ENCODE measurements around the gene PDK1.
"Not testable (repeated sequence)": the region's sequence is repeated elsewhere in the genome, so short reads cannot be mapped to it uniquely, and the experiment has no call there.

The PDK1 gene

GRCh38 chr2:172516299-172516698 lies 39.6 kb upstream of the PDK1 start:
- TF ChIP-seq CTCF (IDR thresholded peaks at IDR 0.05; ENCODE audit: extremely low read depth, missing control alignments): no peak
- DNase-seq (ENCODE audit: low spot score): no peak

GRCh38 chr2:172518995-172519394 lies 36.9 kb upstream of the PDK1 start:
- TF ChIP-seq CTCF (IDR thresholded peaks at IDR 0.05; ENCODE audit: extremely low read depth, missing control alignments): no peak
- no peak for DNase-seq (ENCODE audit: low spot score)

GRCh38 chr2:172525601-172526000 lies 30.3 kb upstream of the PDK1 start:
- TF ChIP-seq CTCF (IDR thresholded peaks at IDR 0.05; ENCODE audit: extremely low read depth, missing control alignments): no peak
- DNase-seq (ENCODE audit: low spot score): no peak

- DNase-seq (ENCODE audit: low spot score): no peak
- no peak for TF ChIP-seq CTCF (IDR thresholded peaks at IDR 0.05; ENCODE audit: extremely low read depth, missing control alignments)
Measured at GRCh38 chr2:172531309-172531708, 24.6 kb upstream of the PDK1 start.

GRCh38 chr2:172532461-172532860 lies 23.4 kb upstream of the PDK1 start:
- DNase-seq (ENCODE audit: low spot score): not testable (repeated sequence)

- DNase-seq (ENCODE audit: low spot score): no peak
- TF ChIP-seq CTCF (IDR thresholded peaks at IDR 0.05; ENCODE audit: extremely low read depth, missing control alignments): no peak
Measured at GRCh38 chr2:172533687-172534086, 22.2 kb upstream of the PDK1 start.

- no peak for TF ChIP-seq CTCF (IDR thresholded peaks at IDR 0.05; ENCODE audit: extremely low read depth, missing control alignments)
- DNase-seq (ENCODE audit: low spot score): no peak
Measured at GRCh38 chr2:172535119-172535518, 20.8 kb upstream of the PDK1 start.

- DNase-seq (ENCODE audit: low spot score): not testable (repeated sequence)
Measured at GRCh38 chr2:172537851-172538250, 18.0 kb upstream of the PDK1 start.

GRCh38 chr2:172539767-172540166 lies 16.1 kb upstream of the PDK1 start:
- no peak for DNase-seq (ENCODE audit: low spot score)
- TF ChIP-seq CTCF (IDR thresholded peaks at IDR 0.05; ENCODE audit: extremely low read depth, missing control alignments): no peak
